ENCODE results near the gene CDKN2D.

DNA sequence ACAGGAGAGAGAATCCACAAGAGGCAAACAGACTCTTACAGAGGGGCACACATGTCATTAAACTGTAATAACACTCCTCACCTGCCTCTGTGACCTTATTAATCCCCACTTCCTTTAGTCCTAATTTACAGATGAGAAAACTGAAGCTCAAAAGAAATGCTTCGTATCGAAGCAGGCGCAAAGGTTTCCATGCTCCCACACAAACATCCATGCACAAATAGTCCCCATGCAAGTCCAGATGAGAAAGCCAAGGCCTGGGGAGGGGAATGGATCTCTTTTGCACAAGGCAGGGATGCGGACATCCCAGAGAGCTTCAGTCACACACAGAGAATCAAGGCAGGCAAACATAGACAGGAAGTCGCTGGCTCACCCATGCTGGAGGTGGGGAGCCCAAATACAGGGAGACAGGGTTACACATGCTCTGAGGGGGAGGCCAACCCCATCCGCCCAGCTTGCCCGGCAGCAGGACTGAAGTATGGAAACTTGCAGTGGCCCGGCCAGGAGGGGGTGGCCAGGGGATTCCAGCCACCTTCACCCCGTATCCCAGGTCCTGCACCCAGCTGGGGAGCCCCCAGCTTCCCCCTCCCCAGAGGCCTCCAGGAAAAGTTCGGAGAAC, 52.0 kb downstream of the CDKN2D start:
- TF ChIP-seq EZH2phosphoT487 (IDR thresholded peaks at IDR 0.05; ENCODE audit: low read depth, severe bottlenecking, unreplicated experiment): no peak
- TF ChIP-seq, protein P1, sequence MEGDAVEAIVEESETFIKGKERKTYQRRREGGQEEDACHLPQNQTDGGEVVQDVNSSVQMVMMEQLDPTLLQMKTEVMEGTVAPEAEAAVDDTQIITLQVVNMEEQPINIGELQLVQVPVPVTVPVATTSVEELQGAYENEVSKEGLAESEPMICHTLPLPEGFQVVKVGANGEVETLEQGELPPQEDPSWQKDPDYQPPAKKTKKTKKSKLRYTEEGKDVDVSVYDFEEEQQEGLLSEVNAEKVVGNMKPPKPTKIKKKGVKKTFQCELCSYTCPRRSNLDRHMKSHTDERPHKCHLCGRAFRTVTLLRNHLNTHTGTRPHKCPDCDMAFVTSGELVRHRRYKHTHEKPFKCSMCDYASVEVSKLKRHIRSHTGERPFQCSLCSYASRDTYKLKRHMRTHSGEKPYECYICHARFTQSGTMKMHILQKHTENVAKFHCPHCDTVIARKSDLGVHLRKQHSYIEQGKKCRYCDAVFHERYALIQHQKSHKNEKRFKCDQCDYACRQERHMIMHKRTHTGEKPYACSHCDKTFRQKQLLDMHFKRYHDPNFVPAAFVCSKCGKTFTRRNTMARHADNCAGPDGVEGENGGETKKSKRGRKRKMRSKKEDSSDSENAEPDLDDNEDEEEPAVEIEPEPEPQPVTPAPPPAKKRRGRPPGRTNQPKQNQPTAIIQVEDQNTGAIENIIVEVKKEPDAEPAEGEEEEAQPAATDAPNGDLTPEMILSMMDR (IDR thresholded peaks at IDR 0.05; ENCODE audit: poor library complexity): no peak
- no peak for TF ChIP-seq EZH2 (IDR thresholded peaks at IDR 0.05; ENCODE audit: borderline replicate concordance)

Measured in hepatocyte (in vitro differentiated cells).